CD4-positive, alpha-beta T cell (primary cell): Measurements from ENCODE around the gene HHATL. TPM values are rescaled to one million over a fixed set of nuclear protein-coding genes. Genes with fewer than 3 reads are reported as not detected.

ENCODE experiments used
- ATAC-seq: fragments of 200-7000 bp; cut with Tn5 transposase; one replicate; pipeline ENCODE4 v1.10.0; 2022; ENCODE audit warnings: mild to moderate bottlenecking; ENCODE audit not compliant: poor library complexity
- CTCF ChIA-PET: fragments of 350-600 bp; sonication (Branson Sonifier 250); formaldehyde crosslinking; loops from one replicate; lab custom pipeline; 2021; ENCODE audit warnings: antibody characterized with exemption, inconsistent platforms; lab: Charles Lee
- POLR2A ChIA-PET: fragments of 350-600 bp; sonication (Branson Sonifier 250); formaldehyde crosslinking; loops from one replicate; lab custom pipeline; 2021; ENCODE audit warnings: antibody characterized with exemption, inconsistent platforms; lab: Charles Lee
- DNase-seq, 14 experiments: peaks; one replicate each; pipeline ENCODE4 v3.0.0-alpha.2; 2013 to 2020; ENCODE audit warnings: mixed read lengths in 2 of 14
- H3K27ac ChIP-seq, 2 donors: one replicate each; pipeline versions ENCODE4 v1.5.1 to v1.7.0; 2013; ENCODE audit warnings: low read length in 2 of 2, low read depth in 1 of 2, mild to moderate bottlenecking in 1 of 2
- H3K27me3 ChIP-seq, 2 experiments: 1 replicate in 1 of 2; 2 replicates in 1 of 2; pipeline versions ENCODE4 v1.6.1 to v1.7.0; 2013; ENCODE audit warnings: low read length in 2 of 2, control low read depth in 1 of 2, mild to moderate bottlenecking in 1 of 2, moderate library complexity in 1 of 2; ENCODE audit not compliant: insufficient read depth in 2 of 2, control insufficient read depth in 1 of 2
- H3K36me3 ChIP-seq: one replicate; pipeline ENCODE4 v1.6.1; 2013; ENCODE audit warnings: low read length, control low read depth; ENCODE audit not compliant: insufficient read depth
- H3K4me1 ChIP-seq: one replicate; pipeline ENCODE4 v1.6.1; 2013; ENCODE audit warnings: low read length, control low read depth; ENCODE audit not compliant: insufficient read depth
- H3K4me3 ChIP-seq: one replicate; pipeline ENCODE4 v1.5.1; 2013; ENCODE audit warnings: mild to moderate bottlenecking, low read length, moderate library complexity
- H3K9me3 ChIP-seq, 2 experiments: 1 replicate in 1 of 2; 2 replicates in 1 of 2; pipeline versions ENCODE4 v1.6.1 to v1.7.0; 2013; ENCODE audit warnings: low read length in 2 of 2, mild to moderate bottlenecking in 2 of 2, control low read depth in 1 of 2, moderate library complexity in 1 of 2; ENCODE audit not compliant: control insufficient read depth in 1 of 2, insufficient read depth in 1 of 2
- H3K27ac Mint-ChIP-seq: one replicate; pipeline ENCODE4 v1.8.0; 2020; ENCODE audit warnings: mixed read lengths
- H3K27me3 Mint-ChIP-seq: one replicate; pipeline ENCODE4 v1.8.0; 2021; ENCODE audit warnings: mixed read lengths
- H3K36me3 Mint-ChIP-seq: one replicate; pipeline ENCODE4 v1.8.0; 2021; ENCODE audit warnings: low read depth, mixed read lengths
- H3K4me1 Mint-ChIP-seq: one replicate; pipeline ENCODE4 v1.8.0; 2021; ENCODE audit warnings: low read depth, mixed read lengths
- H3K4me3 Mint-ChIP-seq: one replicate; pipeline ENCODE4 v1.8.0; 2020; ENCODE audit warnings: mild to moderate bottlenecking, mixed read lengths
- H3K9me3 Mint-ChIP-seq: one replicate; pipeline ENCODE4 v1.8.0; 2020; ENCODE audit warnings: mixed read lengths
- CTCF ChIP-seq: fragments of 200-600 bp; IDR thresholded peaks from one replicate; pipeline ENCODE4 v1.8.0; 2022; ENCODE audit warnings: antibody characterized with exemption, mild to moderate bottlenecking
- intact Hi-C, 2 experiments: fragments of 100-400 bp; cut with DNase I in 1 of 2; cut with micrococcal nuclease in 1 of 2; formaldehyde crosslinking; loops; one replicate each; pipeline versions ENCODE4 v1.15.1 to v1.9.0; 2023 to 2025; cut with DNase I, micrococcal nuclease
- total RNA-seq, 174 experiments: library from RNA in 2 of 174; stranded (reverse) in 2 of 174; gene quantifications; one replicate each; pipeline ENCODE4 v1.2.3 and lab custom pipeline; 2021 to 2026

HHATL gene
- total RNA-seq, 2 experiments from 2014 or later = not detected

DNA sequence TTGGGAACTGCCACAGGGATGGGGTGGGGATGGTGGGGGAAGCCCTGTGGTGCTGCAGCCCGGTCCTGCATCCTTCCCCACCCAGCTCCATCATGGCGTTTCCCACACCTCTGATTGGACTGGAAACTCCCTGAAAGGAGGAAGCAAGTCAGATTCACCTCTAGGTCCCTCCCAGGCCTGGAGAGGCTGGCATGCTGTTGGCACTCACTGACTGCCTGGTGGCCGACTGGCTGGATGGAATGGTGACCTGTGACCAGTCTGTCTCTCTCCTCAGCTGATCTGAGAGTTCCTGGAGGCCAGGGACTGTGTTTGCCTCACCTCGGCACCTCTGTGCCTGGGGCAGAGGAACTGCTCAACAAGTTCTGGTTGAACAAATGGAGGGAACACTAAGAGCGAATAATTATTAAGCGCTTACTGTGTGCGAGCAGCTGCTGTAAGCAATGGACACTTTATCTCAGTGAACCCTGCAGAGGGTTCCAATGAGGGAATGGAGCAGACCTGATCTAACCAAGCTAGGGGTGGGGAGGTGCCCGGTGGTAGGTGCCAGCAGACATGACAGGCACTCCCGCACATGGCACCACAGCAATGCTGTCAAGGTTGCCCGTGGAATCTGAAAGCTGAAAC, 3.5 kb upstream of the HHATL start:
- Mint-ChIP-seq H3K27me3 (peaks cover 4% of the 10 kb centered on the region), H3K4me1 (no peaks in the 10 kb centered on the region), H3K9me3 (no peaks in the 10 kb centered on the region), H3K4me3 (no peak overlapping the region), H3K27ac (no peak overlapping the region), H3K36me3 (no peaks in the 10 kb centered on the region)
- Histone ChIP-seq H3K4me1 (peaks cover 6% of the 10 kb centered on the region), H3K9me3 (peaks cover 0 to 12% of the 10 kb centered on the region in 2 experiments), H3K27me3 (no peaks in the 10 kb centered on the region), H3K36me3 (no peaks in the 10 kb centered on the region), H3K4me3 (no peak overlapping the region), H3K27ac (no peak overlapping the region)
- peak in 1 of 14 experiments; percentile 15 for DNase-seq
- POLR2A ChIA-PET = no interaction called here
- intact Hi-C loops = no loop called here
- TF ChIP-seq CTCF = no peak
- CTCF ChIA-PET = no interaction called here
- ATAC-seq = no peak

- H3K27me3 Mint-ChIP-seq = peaks cover 6% of the 10 kb centered on the region
- ChIA-PET POLR2A (no interaction called here), CTCF (no interaction called here)
- no peak for ATAC-seq
- intact Hi-C loops = no loop called here
- H3K9me3 Mint-ChIP-seq = no peaks in the 10 kb centered on the region
- H3K4me3 Mint-ChIP-seq = no peak overlapping the region
- H3K27ac Mint-ChIP-seq = no peak overlapping the region
- H3K4me1 Mint-ChIP-seq = no peaks in the 10 kb centered on the region
- Histone ChIP-seq H3K27me3 (no peaks in the 10 kb centered on the region), H3K4me3 (no peak overlapping the region), H3K9me3 (peaks cover 0 to 12% of the 10 kb centered on the region in 2 experiments), H3K36me3 (no peaks in the 10 kb centered on the region), H3K4me1 (peaks cover 6% of the 10 kb centered on the region), H3K27ac (no peak overlapping the region)
- DNase-seq = peak in 1 of 14 experiments; percentile 17
- no peaks in the 10 kb centered on the region for H3K36me3 Mint-ChIP-seq
- no peak for TF ChIP-seq CTCF
Observed at GRCh38 chr3:42705058-42705767, 2.6 kb upstream of the HHATL start.

DNA sequence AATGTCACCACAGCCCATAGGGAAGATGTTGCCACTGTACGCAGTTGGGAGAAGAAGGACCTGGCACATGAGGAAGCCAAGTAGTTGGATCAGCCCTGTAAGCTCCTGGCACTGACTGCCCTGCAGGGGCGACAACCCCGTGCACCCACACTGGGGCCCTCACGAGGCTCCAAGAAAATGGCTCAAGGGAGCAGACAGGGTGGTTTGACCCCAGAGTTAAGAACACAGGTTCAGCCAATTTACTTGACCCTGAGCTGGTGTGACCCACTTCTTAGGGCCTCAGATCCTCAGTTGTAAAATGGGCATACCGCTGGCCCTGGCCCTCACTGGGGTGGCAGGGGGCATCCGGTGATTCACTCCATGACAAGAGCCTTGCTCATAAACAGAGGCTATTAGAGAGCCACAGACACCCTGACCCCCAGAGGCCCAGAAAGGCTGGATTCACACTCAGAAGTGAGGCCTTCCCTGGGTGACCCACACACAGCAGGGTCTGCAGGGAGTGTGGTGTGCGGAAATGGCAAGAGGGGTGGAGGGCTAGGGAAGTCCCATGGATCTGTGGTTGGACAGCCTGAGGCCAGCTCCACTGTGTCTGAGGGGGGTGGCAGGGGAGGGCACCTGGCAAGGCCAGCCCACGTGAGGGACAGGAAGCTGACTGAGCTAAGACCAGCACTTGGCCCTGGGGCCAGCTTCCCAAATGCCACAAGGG, 1.7 kb upstream of the HHATL start:
- H3K9me3 ChIP-seq = peaks cover 0 to 12% of the 10 kb centered on the region in 2 experiments
- DNase-seq = peak in 1 of 14 experiments; percentile 21
- H3K27me3 ChIP-seq = no peaks in the 10 kb centered on the region
- Mint-ChIP-seq H3K4me3 (no peak overlapping the region), H3K36me3 (no peaks in the 10 kb centered on the region), H3K27me3 (peaks cover 6% of the 10 kb centered on the region), H3K27ac (no peak overlapping the region), H3K4me1 (no peaks in the 10 kb centered on the region), H3K9me3 (no peaks in the 10 kb centered on the region)
- no peak overlapping the region for H3K4me3 ChIP-seq
- POLR2A ChIA-PET = no interaction called here
- no peak for ATAC-seq
- no peak for TF ChIP-seq CTCF
- intact Hi-C loops = no loop called here
- CTCF ChIA-PET = no interaction called here
- H3K36me3 ChIP-seq = no peaks in the 10 kb centered on the region
- H3K27ac ChIP-seq = no peak overlapping the region
- H3K4me1 ChIP-seq = peaks cover 9% of the 10 kb centered on the region
